ENCODE results near the gene KDM7A. TPM values are rescaled to one million over a fixed set of nuclear protein-coding genes. Genes with fewer than 3 reads are reported as not detected.

KDM7A gene
- total and polyA plus RNA-seq, 12 donors = 2.7 to 16.4 (median 11.8) TPM

DNA sequence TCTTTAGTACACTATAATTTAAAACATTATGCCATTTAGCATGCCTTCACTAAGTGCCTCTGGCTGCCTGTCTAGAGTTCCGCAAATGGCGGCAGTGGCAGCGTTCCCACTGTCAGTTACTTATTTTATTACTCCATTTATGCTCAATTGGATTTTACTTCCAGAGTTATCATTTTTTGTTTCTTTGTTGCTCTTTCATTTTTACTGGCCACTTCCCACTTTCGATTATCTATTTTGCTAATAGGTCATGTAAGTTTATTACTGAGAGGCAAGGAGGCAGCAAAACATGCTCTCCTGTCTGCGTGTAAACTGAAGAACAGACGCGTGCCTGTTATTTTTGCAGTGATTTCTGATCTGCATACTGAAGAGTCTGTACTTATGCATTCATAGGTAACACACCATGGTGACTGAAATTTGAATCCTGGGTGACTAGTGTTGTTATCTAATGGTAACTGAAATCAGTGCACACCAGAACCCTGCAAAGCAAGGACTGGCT is 23.1 kb downstream of the KDM7A start:
- TF ChIP-seq, protein P1, sequence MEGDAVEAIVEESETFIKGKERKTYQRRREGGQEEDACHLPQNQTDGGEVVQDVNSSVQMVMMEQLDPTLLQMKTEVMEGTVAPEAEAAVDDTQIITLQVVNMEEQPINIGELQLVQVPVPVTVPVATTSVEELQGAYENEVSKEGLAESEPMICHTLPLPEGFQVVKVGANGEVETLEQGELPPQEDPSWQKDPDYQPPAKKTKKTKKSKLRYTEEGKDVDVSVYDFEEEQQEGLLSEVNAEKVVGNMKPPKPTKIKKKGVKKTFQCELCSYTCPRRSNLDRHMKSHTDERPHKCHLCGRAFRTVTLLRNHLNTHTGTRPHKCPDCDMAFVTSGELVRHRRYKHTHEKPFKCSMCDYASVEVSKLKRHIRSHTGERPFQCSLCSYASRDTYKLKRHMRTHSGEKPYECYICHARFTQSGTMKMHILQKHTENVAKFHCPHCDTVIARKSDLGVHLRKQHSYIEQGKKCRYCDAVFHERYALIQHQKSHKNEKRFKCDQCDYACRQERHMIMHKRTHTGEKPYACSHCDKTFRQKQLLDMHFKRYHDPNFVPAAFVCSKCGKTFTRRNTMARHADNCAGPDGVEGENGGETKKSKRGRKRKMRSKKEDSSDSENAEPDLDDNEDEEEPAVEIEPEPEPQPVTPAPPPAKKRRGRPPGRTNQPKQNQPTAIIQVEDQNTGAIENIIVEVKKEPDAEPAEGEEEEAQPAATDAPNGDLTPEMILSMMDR (IDR thresholded peaks at IDR 0.05) = no peak
- WGBS, 2 donors = 84% methylated on average over 7 of the region's 7 CpGs
- Histone ChIP-seq H3K36me3 (peaks cover 0 to under 1% (median 0%) of the 10 kb centered on the region in 9 donors), H3K27me3 (no peaks in the 10 kb centered on the region), H3K4me1 (peaks cover 0 to 53% (median 41%) of the 10 kb centered on the region in 9 donors), H3K4me3 (no peak overlapping the region), H3K27ac (no peak overlapping the region), H3K9me3 (no peaks in the 10 kb centered on the region)
- DNase-seq (no peak), ATAC-seq (peak in 2 of 8 donors; percentile 19 to 41)
- intact Hi-C loops (cut with DNase I) = no loop called here

DNA sequence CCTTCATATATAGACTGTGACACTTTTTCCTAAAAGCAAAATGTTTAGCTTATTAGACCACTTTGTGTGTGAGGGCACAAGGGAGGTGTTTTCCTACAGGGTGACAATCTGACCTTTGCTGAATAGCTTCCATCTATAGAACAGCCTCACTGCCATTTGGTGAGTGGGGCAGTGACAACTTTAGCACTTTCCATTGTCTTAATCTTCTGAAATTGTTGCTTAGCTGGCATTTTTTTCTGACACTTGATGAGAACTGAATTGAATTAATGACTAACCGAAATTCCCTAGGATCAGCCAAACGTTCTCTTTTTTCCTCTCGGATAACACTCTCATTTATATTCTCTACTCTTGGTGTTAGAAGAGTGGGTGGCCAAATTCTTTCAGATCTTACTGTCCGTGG is 30.2 kb downstream of the KDM7A start:
- H3K27me3 ChIP-seq = no peaks in the 10 kb centered on the region
- TF ChIP-seq, protein P1 (IDR thresholded peaks at IDR 0.05) = no peak
- no peaks in the 10 kb centered on the region for H3K9me3 ChIP-seq
- ATAC-seq (no peak), DNase-seq (no peak)
- peaks cover 0 to 36% (median 25%) of the 10 kb centered on the region in 9 donors for H3K4me1 ChIP-seq
- no peak overlapping the region for H3K27ac ChIP-seq
- H3K36me3 ChIP-seq = no peaks in the 10 kb centered on the region
- H3K4me3 ChIP-seq = no peak overlapping the region
- intact Hi-C loops (cut with DNase I) = no loop called here
- WGBS, 2 donors = 77 to 78% methylated on average over 4 of the region's 4 CpGs

DNA sequence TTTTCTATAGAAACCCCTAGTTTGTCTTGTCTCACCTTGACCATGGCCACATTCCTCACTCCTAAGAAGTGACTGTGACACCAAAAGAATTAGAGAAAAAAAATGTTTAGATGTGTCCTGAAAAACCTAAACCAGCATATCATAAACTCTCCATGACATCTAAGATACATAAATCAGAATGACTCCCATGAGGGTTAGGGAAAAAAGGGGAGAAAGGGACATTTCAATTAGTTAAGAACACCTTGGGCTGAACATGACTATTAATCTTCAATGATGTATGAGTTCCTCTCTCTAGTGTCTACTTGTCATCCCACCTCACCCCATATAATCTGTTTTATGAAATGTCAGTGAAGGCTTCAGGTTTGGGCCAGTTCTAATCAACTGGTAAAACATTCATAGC is 31.1 kb downstream of the KDM7A start:
- ATAC-seq (no peak), DNase-seq (no peak)
- no peaks in the 10 kb centered on the region for H3K27me3 ChIP-seq
- no peaks in the 10 kb centered on the region for H3K36me3 ChIP-seq
- no peak overlapping the region for H3K4me3 ChIP-seq
- TF ChIP-seq, protein P1 (IDR thresholded peaks at IDR 0.05) = no peak
- H3K4me1 ChIP-seq = peaks cover 0 to 36% (median 24%) of the 10 kb centered on the region in 9 donors
- H3K27ac ChIP-seq = no peak overlapping the region
- no peaks in the 10 kb centered on the region for H3K9me3 ChIP-seq
- intact Hi-C loops (cut with DNase I) = no loop called here

DNA sequence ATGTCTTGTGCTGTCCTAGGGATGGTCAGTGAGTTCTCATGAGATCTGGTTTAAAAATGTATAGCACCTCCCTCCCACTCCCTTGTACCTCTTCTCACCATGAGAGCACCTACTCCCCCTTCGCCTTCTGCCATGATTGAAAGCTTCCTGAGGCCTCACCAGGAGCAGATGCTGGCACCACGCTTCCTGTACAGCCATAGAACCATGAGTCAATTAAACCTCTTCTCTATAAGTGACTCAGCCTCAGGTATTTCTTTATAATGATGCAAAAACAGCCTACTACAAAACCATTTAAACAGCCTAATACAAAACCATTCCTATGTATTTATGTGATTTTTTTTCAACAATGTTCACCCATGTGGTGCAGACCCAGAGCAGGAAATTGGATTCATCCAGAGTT is 32.0 kb downstream of the KDM7A start:
- H3K27ac ChIP-seq = no peak overlapping the region
- peaks cover 0 to 36% (median 24%) of the 10 kb centered on the region in 9 donors for H3K4me1 ChIP-seq
- peak in 1 of 8 donors; percentile 26 for ATAC-seq
- H3K9me3 ChIP-seq = peaks cover 0 to 2% (median 0%) of the 10 kb centered on the region in 11 donors
- TF ChIP-seq, protein P1 (IDR thresholded peaks at IDR 0.05) = no peak
- 96 to 98% methylated on average over 2 of the region's 2 CpGs for WGBS, 2 donors
- H3K36me3 ChIP-seq = no peaks in the 10 kb centered on the region
- H3K27me3 ChIP-seq = no peaks in the 10 kb centered on the region
- H3K4me3 ChIP-seq = no peak overlapping the region
- DNase-seq = no peak
- intact Hi-C loops (cut with DNase I) = no loop called here

Measured in heart right ventricle (tissue), 16 donors.